Measurements from ENCODE around the gene NFIC. TPM values are rescaled to one million over a fixed set of nuclear protein-coding genes. Genes with fewer than 3 reads are reported as not detected.
A peak's percentile ranks its signal among the peaks of the same experiment; 100 is the strongest.

Gene NFIC
- total and polyA plus RNA-seq, 4 donors, result 12.8 to 100 (median 75.1) TPM

GRCh38 chr19:3408996-3409345, 42.6 kb downstream of the NFIC start:
- no peaks in the 10 kb centered on the region for H3K9me3 ChIP-seq (ENCODE audit: control insufficient read depth in 4 of 4, low read length in 3 of 4)
- H3K36me3 ChIP-seq (ENCODE audit: control insufficient read depth in 4 of 4, insufficient read depth in 3 of 4, low read depth in 1 of 4, low read length in 3 of 4), result no peaks in the 10 kb centered on the region
- H3K4me1 ChIP-seq (ENCODE audit: control insufficient read depth in 4 of 4, insufficient read depth in 4 of 4, low read length in 3 of 4), result peaks cover 5 to 53% (median 27%) of the 10 kb centered on the region in 4 donors
- H3K27me3 ChIP-seq (ENCODE audit: control insufficient read depth in 4 of 4, insufficient read depth in 4 of 4, low read length in 3 of 4), result no peaks in the 10 kb centered on the region
- H3K9ac ChIP-seq (ENCODE audit: low read depth in 1 of 2, low read length in 2 of 2), result peak overlapping the region; percentile 76 to 94
- TF ChIP-seq GABPA (IDR thresholded peaks at IDR 0.05 in 1 of 2, conservative IDR thresholded peaks at IDR 0.05 in 1 of 2) (no peak), MAX (IDR thresholded peaks at IDR 0.05) (no peak), JUND (IDR thresholded peaks at IDR 0.05) (no peak), CTCF (IDR thresholded peaks at IDR 0.05; ENCODE audit: low read depth, low read length, missing input control) (no peak), HNF4G (IDR thresholded peaks at IDR 0.05) (peak; percentile 16), EGR1 (IDR thresholded peaks at IDR 0.05; ENCODE audit: low read depth in 2 of 2) (peak in 1 of 2 donors; percentile 14), HNF4A (conservative IDR thresholded peaks at IDR 0.05) (no peak), SP1 (IDR thresholded peaks at IDR 0.05) (no peak), RAD21 (IDR thresholded peaks at IDR 0.05) (no peak), TAF1 (conservative IDR thresholded peaks at IDR 0.05) (no peak)
- TF ChIP-seq, protein P1, sequence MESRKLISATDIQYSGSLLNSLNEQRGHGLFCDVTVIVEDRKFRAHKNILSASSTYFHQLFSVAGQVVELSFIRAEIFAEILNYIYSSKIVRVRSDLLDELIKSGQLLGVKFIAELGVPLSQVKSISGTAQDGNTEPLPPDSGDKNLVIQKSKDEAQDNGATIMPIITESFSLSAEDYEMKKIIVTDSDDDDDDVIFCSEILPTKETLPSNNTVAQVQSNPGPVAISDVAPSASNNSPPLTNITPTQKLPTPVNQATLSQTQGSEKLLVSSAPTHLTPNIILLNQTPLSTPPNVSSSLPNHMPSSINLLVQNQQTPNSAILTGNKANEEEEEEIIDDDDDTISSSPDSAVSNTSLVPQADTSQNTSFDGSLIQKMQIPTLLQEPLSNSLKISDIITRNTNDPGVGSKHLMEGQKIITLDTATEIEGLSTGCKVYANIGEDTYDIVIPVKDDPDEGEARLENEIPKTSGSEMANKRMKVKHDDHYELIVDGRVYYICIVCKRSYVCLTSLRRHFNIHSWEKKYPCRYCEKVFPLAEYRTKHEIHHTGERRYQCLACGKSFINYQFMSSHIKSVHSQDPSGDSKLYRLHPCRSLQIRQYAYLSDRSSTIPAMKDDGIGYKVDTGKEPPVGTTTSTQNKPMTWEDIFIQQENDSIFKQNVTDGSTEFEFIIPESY (IDR thresholded peaks at IDR 0.05), result no peak
- TF ChIP-seq, protein P2, sequence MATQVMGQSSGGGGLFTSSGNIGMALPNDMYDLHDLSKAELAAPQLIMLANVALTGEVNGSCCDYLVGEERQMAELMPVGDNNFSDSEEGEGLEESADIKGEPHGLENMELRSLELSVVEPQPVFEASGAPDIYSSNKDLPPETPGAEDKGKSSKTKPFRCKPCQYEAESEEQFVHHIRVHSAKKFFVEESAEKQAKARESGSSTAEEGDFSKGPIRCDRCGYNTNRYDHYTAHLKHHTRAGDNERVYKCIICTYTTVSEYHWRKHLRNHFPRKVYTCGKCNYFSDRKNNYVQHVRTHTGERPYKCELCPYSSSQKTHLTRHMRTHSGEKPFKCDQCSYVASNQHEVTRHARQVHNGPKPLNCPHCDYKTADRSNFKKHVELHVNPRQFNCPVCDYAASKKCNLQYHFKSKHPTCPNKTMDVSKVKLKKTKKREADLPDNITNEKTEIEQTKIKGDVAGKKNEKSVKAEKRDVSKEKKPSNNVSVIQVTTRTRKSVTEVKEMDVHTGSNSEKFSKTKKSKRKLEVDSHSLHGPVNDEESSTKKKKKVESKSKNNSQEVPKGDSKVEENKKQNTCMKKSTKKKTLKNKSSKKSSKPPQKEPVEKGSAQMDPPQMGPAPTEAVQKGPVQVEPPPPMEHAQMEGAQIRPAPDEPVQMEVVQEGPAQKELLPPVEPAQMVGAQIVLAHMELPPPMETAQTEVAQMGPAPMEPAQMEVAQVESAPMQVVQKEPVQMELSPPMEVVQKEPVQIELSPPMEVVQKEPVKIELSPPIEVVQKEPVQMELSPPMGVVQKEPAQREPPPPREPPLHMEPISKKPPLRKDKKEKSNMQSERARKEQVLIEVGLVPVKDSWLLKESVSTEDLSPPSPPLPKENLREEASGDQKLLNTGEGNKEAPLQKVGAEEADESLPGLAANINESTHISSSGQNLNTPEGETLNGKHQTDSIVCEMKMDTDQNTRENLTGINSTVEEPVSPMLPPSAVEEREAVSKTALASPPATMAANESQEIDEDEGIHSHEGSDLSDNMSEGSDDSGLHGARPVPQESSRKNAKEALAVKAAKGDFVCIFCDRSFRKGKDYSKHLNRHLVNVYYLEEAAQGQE (IDR thresholded peaks at IDR 0.05), result no peak
- peak overlapping the region; percentile 79 to 98 for H3K27ac ChIP-seq (ENCODE audit: low read depth in 1 of 2, low read length in 2 of 2)
- peak overlapping the region; percentile 52 to 76 (median 62) for H3K4me3 ChIP-seq (ENCODE audit: low read depth in 1 of 3, low read length in 3 of 3)
- DNase-seq (ENCODE audit: low spot score), result no peak
- WGBS, result 43% methylated on average over 11 of the region's 11 CpGs

DNA sequence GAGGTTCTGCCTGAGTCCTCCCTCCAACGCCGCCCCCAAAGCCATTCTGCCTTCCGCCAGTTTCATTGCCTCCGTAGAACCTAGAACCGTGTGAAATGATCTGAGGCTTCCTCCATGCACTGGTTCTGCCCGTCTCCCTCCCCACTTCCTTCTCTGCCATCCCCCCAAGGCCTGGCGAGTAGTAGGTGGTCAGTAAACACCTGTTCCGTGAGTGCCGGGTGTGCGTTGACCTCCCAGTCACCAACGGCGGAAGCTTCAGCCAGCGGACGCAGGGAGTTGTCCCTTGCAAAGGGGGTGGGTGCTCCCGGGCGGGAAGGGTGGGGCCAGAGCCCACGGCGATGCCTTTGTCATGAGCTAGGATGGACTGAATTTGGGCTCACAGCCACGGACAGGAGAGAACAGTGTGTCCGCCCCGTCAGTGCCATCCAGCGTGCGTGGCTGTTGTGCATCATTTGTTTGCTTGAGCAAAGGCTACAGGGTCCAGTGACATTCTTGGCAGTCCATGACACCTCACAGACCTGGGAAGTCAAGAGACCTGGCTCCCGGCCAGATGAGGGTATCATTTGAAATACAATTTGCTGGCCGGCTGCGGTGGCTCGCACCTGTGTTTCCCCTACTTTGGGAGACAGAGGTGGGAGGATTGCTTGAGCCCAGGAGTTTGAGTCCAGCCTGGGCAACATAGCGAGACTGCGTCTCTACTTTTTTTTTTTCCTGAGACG, 43.1 kb downstream of the NFIC start:
- DNase-seq (ENCODE audit: low spot score), result peak; percentile 64
- TF ChIP-seq TAF1 (conservative IDR thresholded peaks at IDR 0.05) (peak; percentile 85), CTCF (IDR thresholded peaks at IDR 0.05; ENCODE audit: low read depth, low read length, missing input control) (no peak), NR2F2 (IDR thresholded peaks at IDR 0.05) (peak; percentile 62), FOXA1 (IDR thresholded peaks at IDR 0.05) (peak; percentile 60), RXRA (IDR thresholded peaks at IDR 0.05) (peak; percentile 97 to 98), EGR1 (IDR thresholded peaks at IDR 0.05; ENCODE audit: low read depth in 2 of 2) (peak; percentile 20 to 79), GABPA (IDR thresholded peaks at IDR 0.05 in 1 of 2, conservative IDR thresholded peaks at IDR 0.05 in 1 of 2) (peak in 1 of 2 donors; percentile 65), RAD21 (IDR thresholded peaks at IDR 0.05) (peak; percentile 52 to 66), HNF4A (conservative IDR thresholded peaks at IDR 0.05) (peak; percentile 91 to 92), FOXA2 (IDR thresholded peaks at IDR 0.05) (peak; percentile 60), JUND (IDR thresholded peaks at IDR 0.05) (peak; percentile 79 to 81), SP1 (IDR thresholded peaks at IDR 0.05) (peak; percentile 99), HNF4G (IDR thresholded peaks at IDR 0.05) (peak; percentile 83)
- TF ChIP-seq, protein P2 (IDR thresholded peaks at IDR 0.05), result no peak

More for the DNA sequence above, 43.1 kb downstream of the NFIC start:
- Histone ChIP-seq H3K9ac (ENCODE audit: low read depth in 1 of 2, low read length in 2 of 2) (peak overlapping the region; percentile 76 to 94), H3K4me1 (ENCODE audit: control insufficient read depth in 4 of 4, insufficient read depth in 4 of 4, low read length in 3 of 4) (peaks cover 3 to 56% (median 29%) of the 10 kb centered on the region in 4 donors), H3K4me3 (ENCODE audit: low read depth in 1 of 3, low read length in 3 of 3) (peak overlapping the region; percentile 52 to 76 (median 62)), H3K36me3 (ENCODE audit: control insufficient read depth in 4 of 4, insufficient read depth in 3 of 4, low read depth in 1 of 4, low read length in 3 of 4) (no peaks in the 10 kb centered on the region), H3K27ac (ENCODE audit: low read depth in 1 of 2, low read length in 2 of 2) (peak overlapping the region; percentile 80 to 98), H3K27me3 (ENCODE audit: control insufficient read depth in 4 of 4, insufficient read depth in 4 of 4, low read length in 3 of 4) (no peaks in the 10 kb centered on the region), H3K9me3 (ENCODE audit: control insufficient read depth in 4 of 4, low read length in 3 of 4) (no peaks in the 10 kb centered on the region)
- WGBS, result 26% methylated on average over 30 of the region's 30 CpGs
